ENCODE measurements around the gene KLC4.
"Not testable (repeated sequence)": the region's sequence is repeated elsewhere in the genome, so short reads cannot be mapped to it uniquely, and the experiment has no call there.

KLC4 gene

DNA sequence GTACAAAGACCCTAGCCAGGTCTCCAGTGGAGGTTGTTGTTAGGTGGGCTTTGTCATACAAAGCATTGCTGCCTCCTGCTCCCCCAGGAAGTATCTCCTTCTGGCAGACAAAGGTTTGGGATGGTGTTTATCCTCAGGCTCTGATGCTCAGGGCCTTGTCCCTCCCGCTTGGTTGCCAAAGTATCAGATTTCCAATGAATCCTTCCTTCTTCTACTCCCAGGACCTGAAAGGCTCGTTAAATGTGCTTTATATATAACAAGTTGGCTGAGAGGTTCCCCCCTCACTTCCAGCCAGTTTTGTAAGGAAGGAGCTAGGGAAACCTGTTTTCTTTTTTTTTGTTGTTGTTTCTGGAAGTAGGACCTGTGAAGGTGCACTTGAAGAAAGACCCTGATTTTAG lies 31.1 kb downstream of the KLC4 start:
- no peak for DNase-seq (ENCODE audit: extremely low read depth in 1 of 2, low read depth in 1 of 2)

DNA sequence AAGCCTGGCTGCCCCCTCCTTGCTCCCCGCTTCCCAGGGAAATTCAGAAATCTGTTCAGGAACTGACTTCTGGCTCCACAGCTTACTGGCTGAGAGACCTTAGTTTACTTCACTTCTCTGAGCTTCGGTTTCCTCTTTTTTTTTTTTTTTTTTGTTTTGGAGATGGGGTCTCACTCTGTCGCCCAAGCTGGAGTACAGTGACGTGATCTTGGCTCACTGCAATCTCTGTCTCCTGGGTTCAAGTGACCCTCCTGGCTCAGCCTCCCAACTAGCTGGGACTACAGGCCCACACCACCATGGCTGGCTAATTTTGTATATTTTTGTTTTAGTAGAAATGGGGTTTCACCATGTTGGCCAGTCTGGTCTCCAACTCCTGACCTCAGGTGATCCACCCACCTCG lies 31.6 kb downstream of the KLC4 start:
- DNase-seq (ENCODE audit: extremely low read depth in 1 of 2, low read depth in 1 of 2) = no peak

DNA sequence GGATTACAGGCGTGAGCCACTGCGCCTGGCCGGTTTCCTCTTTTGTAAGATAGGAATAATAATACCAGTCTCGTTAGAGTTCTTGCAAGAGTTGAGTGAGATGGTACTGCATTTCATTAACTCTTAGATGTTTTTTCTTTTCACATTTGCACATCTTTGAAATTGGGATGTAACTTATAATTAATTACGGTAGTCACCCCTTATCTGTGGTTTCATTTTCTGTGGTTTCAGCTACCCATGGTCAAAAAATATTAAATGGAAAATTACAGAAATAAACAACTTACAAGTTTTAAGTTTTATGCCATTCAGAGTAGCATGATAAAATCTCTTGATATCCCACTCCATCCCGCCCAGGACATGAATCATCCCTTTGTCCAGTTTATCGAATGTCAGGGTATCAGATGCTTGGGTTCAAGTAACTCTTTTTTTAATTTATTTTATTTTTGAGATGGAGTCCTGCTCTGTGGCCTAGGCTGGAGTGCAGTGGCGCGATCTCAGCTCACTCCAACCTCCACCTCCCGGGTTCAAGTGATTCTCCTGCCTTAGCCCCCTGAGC lies 32.1 kb downstream of the KLC4 start:
- no peak for DNase-seq (ENCODE audit: extremely low read depth in 1 of 2, low read depth in 1 of 2)

DNA sequence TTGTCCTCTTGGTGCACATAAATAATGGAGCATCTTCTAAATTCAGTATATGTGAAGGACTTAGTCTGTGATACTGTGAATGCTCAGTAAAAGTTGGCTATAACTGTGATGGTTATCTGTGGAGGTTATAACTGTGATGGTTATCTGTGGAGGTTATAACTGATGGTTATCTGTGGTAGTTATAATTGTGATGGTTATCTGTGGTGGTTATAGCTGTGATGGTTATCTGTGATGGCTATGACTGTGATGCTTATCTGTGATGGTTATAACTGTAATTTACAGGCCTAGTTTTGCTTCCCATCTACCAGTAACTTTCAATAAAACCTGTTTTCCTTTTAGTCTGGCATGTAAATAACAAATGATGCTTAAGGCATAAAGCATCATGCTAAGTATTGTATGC lies 33.2 kb downstream of the KLC4 start:
- no peak for DNase-seq (ENCODE audit: extremely low read depth in 1 of 2, low read depth in 1 of 2)

DNA sequence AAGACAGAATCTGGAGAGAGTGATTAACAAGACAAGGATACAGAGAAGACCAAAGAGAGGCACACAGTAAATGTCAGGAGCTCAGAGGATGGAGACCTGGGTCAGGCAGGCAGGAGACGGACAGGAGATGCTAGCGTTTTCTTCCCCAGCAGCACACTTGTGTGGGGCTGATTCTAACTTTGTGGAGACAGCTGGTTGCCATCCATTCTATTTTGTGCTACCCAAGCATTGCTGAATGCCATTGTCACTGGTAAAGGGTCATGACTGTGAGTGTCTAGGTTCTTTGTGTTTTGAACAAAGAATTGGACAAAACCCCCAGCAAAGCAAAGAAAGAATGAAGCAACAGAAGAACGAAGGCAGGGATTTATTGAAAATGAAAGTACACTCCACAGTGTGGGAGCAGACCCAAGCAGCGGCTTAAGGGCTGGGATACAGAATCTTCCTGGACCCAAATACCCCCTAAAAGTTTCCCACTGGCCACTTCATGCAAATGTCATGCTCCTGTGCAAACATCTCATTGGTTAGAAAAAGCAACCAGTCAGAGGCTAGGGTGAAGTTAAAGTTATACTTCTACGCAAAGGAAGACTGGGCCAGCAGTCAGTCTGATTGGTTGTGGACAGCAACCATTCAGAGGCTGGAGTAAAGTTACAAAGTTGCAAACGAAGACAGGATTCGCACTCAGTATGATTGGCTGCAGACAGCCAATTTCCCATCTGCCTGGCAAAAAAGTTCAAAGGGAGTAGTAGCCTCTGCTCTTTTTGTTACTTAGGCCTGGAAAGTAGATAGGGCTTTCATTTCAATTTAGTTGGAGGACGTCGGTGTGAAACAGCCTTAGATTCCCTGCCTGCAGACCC lies 34.2 kb downstream of the KLC4 start:
- no peak for DNase-seq (ENCODE audit: extremely low read depth in 1 of 2, low read depth in 1 of 2)

DNA sequence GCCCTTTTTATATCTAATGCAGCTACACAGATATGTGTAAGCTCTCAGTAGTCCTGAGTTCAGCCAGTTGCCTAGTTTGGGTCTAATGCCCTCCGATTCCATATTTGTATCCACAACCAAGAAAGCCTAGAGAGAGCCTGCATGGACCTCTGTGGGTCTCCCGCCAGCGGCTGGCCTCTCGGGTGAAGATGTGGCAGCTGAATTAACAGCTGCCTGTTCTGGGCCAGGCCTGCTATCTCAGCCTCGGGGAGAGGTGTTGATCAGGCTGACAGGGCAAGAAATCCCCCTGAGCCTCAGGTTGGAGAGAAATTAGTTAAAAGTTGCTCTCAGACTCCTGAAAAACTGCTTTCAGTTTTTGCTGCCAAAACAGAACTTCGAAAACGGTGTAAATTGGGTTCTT lies 36.5 kb downstream of the KLC4 start:
- DNase-seq (ENCODE audit: extremely low read depth in 1 of 2, low read depth in 1 of 2) = no peak

DNA sequence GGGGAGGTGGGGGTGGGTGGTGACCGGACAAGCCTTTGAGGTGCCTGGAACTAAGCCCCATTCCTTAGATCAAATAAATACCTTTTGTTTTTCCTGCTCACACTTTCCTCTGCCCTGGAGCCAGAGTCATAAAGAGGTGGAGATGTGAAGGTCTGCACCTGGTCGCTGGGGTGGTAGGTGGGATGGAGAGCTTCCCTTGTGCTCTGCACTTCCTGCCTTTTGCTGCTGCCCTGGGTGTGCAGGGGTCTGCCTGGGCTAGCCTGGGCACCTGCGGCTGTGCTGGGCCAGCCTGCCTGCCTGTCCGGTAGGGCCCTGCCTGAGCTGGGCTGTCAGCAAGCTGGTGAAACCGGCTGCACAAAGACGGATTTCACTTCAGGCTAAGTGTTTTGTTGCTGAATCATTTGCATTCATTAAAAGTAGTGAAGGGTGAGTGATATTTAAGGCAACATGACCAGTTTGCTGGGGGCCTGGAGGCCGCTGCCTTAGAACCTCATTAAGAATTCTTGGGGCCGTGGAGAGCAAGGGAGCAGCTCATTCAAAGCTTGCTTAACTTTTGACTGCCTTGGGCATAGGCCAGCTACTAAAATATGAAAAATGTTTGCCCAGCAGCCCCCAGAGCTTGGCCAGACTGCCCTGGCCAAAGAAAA lies 37.1 kb downstream of the KLC4 start:
- DNase-seq (ENCODE audit: extremely low read depth in 1 of 2, low read depth in 1 of 2) = no peak

DNA sequence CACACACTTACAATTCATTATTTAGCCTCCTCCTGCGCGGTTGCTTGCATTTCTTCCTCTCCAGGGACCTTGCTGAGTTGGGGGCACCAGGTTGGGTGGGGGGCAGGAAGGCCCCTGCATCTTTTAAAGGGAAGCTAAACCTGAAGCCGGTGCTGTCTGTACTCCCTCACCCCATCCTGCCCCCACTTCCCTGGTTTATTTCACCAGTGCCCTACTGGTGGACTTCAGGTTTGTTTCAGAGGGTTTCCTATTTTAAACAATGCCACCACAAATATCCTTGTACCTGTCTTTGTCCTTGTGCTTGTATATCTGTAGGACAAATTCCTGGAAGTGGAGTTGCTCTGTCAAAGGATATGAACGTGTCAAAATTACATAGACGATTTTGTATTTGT lies 37.7 kb downstream of the KLC4 start:
- DNase-seq (ENCODE audit: extremely low read depth in 1 of 2, low read depth in 1 of 2) = no peak

DNA sequence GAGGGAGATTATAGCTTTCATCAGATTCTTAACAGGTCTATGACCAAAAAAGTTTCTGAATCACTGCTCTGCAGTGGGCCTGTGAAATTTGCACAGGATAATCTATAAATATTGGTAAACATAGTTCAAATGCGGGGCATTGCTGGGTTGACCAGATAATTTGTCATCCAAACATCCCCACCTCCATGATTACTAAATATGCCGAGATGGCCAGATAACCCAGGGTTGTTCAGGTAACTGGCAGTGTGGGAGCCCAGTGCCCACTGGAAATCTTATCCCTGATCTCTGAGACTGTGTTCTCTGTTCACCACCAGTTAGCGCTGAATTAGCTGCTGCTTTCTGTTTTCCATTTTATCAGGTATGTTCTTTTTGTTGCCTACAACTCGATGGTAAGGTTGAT lies 38.1 kb downstream of the KLC4 start:
- no peak for DNase-seq (ENCODE audit: extremely low read depth in 1 of 2, low read depth in 1 of 2)

DNA sequence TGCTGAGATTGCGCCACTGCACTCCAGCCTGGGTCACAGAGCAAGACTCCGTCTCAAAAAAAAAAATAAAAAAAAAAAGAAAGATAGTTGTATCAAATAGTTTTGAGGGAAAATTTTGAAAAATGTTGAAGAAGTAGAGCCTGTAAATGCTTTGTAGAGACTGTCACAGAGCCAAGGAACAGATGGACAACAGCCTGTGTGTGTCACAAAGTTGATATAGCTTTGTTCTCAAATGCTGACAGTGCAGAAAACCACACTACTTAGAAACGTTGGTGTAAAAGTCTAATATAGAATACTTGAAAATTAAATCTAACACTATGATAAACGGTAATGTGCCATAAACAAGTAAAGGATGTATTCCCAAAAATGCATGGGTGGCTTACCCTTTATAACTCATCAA lies 42.1 kb downstream of the KLC4 start:
- no peak for DNase-seq (ENCODE audit: extremely low read depth in 1 of 2, low read depth in 1 of 2)

DNA sequence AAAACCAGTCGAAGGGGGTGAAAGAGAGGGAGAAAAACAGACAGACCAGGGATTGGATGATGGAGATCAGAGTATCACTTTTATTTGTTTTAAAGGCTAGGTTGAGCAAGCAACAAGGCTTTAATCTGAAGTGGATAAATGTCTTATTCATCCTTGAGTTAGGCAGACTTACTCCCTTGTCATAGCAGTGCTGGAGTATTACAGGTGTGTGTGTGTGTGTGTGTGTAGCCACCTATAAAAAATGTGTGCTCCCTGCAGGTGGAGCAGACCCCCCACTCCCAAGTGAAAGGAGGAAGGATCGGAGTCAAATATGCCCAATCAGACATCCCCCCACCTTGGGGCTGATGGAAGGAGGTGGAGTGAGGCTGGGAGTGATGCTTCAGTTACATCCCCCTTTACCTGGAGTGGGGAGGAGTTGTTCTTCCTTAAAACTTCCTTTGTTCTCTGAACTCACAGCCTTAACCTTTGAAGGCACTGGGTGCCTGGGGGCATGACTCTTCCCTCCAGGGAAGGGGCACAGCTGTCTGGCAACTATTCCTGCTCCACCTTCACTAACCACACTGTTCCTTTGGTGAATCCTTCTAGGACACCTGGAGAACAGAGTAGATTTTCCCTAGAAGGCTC lies 43.9 kb downstream of the KLC4 start:
- no peak for DNase-seq (ENCODE audit: extremely low read depth in 1 of 2, low read depth in 1 of 2)

DNA sequence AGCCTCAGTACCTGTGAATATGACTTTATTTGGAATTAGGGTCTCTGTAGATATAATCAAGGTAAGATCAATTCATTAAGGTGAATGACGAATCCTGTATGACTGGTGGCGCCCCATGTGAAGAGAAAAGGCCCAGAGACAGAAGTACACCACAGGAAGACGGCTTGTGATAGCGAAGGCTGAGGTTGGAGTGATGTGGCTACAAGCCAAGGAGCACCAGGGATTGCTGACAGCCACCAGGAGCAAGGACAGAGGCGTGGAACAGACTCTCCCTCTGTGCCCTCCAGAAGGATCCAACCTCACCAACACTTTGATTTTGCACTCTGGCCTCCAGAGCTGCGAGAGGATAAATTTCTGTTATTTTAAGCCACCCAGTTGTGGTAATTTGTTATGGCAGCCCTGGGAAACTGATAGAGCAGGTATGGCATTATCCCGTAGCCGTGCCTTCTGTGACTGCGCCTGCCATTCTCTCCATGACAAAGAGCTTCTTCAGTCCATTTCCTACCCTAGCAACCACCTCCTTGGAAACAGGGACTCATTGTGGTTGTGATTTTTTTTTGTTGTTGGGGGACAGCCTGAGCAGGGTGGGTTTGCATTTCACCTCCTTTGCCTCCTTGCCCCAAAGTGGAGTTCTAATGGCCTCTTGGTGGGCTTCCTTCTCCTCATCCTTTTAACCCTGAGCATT lies 46.2 kb downstream of the KLC4 start:
- no peak for DNase-seq (ENCODE audit: extremely low read depth in 1 of 2, low read depth in 1 of 2)

DNA sequence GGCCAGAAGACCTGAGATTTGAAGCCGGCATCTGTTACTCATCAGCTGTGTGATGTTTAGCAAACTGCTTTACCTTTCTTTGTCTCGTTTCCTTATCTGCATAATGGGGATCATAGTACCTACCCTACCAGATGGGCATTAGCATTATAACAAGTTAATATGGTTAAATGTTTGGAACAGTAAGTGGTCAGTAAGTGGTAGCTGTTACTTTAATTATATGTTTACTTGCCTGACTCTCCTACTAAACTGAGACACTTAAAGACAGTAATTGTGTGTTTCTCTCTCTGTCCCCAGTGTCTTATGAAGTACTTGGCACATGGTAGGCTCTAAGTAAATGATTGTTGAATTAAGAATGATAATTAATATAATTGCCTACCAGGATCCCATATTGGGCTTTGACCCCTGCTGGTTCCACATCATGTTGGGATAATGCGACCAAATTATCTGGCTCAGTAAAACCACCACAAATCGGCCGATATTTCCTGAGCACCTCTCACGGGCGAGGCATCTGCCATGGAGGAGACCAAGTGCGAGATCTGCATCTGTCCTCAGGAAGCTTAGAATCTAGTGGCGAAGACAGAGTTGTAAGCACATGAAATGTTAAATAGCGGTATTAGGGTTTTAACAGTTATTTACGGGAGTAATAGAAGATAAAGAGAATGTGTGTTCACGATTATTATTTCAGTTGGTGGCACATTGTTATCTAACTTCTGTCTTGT lies 48.1 kb downstream of the KLC4 start:
- DNase-seq (ENCODE audit: extremely low read depth in 1 of 2, low read depth in 1 of 2) = no peak

DNA sequence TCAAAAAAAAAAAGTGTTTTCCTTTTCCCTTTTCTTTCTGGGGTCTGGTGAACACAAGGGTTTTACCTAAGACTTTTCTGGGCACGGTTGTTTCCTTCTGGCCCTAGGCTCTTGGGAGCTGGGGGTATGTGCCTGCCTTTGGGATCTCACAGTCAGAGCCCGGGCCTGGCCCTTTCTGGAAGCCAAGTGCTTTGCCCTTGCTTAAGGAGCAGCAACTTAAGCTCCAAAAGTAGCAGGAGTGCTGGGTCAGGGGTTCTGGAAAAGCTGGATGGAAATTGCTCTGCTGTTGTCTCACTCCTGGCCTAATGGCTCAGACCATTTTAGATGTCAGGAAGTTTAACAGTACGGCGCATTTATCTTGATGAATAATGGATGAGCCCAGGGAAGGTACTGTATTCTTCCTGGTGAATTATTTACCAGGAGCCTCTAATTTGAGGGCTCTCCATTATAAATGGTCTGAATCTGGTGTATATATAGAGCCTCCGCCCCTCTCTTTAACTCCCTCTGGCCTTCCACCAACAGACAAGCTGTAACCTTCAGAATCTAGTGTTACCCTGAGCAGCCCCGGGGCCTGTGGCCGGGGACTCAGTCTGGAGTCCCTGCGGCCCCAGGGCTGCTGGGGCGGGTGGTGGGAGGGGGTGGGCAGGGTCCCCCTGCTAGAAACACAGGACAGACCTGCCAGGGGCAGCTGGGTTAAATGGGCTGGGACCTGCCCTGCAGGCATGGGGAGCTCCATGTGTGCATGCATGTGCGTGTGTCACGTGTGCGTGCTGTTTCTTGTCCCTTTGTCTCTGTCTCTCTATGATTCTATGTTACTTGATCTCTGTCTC lies 54.2 kb downstream of the KLC4 start:
- DNase-seq (ENCODE audit: extremely low read depth in 1 of 2, low read depth in 1 of 2) = no peak

DNA sequence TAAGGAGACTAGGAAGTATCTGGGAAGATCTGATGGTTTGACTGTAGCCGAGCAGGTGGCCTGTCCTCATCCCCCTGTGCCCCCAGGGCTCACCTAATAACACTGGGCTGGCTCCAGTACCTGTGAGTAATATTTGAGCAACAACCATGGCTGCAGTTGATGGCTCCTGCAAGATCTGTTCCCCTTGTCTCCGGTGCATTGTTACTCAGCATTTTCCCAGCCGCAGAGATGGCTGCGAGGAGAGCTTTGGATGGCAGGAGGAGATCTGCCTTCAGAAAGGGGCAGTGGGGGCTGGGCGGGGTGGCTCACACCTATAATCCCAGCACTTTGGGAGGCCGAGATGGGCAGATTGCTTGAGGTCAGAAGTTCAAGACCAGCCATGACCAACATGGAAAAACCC lies 55.9 kb downstream of the KLC4 start:
- DNase-seq (ENCODE audit: extremely low read depth in 1 of 2, low read depth in 1 of 2) = no peak

DNA sequence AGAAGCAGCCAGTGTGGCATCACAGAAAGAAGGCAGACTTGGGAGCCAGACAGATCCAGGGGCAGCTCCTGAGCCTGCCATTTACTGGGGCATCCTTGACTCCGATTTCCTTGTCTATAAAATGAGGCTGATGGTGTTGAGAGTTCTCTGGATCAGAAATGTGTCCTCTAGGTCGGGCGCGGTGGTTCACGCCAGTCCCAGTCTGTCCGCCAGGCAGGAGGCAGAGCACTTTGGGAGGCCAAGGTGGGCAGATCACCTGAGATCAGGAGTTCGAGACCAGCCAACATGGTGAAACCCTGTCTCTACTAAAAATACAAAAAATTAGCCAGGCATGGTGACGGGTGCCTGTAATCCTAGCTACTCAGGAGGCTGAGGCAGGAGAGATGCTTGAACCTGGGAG lies 58.0 kb downstream of the KLC4 start:
- DNase-seq (ENCODE audit: extremely low read depth in 1 of 2, low read depth in 1 of 2) = not testable (repeated sequence)

DNA sequence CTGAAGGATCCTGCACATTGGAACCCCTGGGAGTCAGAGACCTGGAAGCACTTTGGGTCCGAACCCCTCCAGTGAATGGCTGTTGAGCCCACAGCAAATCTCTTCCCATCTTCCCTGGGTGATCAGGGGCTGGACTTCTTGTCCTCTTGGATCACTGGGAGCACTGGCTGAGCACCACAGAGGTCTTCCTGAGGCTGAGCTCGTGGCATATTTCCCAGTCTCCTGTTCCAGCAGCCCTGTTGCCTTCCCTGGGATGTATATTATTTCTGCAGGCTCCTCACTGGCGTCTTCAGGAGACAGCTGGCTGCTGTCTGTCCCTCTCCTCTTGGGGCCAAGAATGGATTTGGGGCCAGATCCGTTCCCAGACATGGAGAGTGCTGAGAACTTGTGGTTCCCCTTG lies 60.1 kb downstream of the KLC4 start:
- no peak for DNase-seq (ENCODE audit: extremely low read depth in 1 of 2, low read depth in 1 of 2)

DNA sequence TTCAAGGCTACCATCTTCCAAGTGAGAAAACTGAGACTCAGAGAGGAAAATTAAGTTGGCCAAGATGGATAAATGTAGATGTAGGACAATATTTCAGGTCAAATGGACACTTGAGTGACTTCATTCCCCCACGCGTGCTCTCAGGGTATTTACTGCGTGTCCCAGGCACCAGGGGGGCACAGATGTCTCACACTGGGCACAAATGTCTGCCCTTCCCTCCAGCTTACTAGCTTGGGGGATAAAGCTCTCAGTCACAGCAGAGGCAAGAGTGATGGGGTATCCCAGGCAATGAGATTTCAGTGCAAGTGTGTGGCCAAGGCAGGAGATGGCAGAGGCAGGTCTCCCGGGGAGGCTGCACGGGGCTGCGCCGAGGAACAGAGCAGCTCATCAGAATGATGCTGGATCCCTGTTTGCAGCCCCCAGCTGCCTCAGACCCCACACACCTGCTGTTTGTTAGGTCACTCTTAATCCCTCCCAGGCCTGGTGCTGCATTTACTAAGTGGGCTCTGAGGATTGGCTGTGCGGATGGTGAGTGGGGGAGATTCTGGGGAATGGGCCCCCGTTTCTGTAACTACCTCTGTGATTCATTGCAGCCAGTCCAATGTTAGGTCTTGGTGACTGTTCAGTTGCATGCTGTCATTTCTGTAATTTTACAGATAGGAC lies 60.8 kb downstream of the KLC4 start:
- no peak for DNase-seq (ENCODE audit: extremely low read depth in 1 of 2, low read depth in 1 of 2)

All from stimulated activated CD8-positive, alpha-beta memory T cell treated with anti-CD3 and anti-CD28 coated beads, Interleukin-7, amount 100 ng/mL, for 48 hours (primary cell).